ENCODE measurements around the gene BABAM1. TPM values are rescaled to one million over a fixed set of nuclear protein-coding genes. Genes with fewer than 3 reads are reported as not detected.
A peak's percentile ranks its signal among the peaks of the same experiment; 100 is the strongest.

BABAM1 gene
- total RNA-seq, 1 experiment from 2014 or later, result 79.5 TPM

DNA sequence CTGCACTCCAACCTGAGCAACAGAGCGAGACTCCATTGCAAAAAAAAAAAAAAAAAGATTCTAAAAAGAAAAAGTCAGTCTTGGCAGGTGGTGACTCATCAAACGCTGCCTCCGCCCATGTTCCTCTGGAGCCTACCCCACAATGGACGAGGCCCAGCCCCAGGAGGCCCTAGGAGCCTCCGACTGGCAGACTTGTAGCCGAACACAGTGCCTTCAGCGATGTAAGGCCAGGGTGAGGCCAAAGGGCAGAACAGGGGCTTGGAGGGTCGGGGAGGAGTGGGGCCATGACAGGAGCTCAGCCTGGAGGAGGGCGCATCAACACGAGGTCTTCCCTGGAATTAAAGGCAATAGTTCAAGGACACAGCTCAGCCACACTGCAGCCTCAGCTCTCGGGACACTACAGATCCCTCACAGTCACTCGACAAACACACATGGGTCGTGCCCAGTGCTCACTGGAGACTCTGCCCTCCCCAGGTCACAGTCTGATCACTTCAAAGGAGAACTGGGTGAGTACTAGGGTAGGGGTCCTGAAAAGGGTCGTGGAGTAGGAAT is 47.0 kb upstream of the BABAM1 start:
- Histone ChIP-seq H3K4me3 (ENCODE audit: low read depth in 2 of 2, low read length in 2 of 2) (no peak overlapping the region), H3K36me3 (ENCODE audit: control insufficient read depth, insufficient read depth, low read length) (no peaks in the 10 kb centered on the region), H3K27me3 (ENCODE audit: control insufficient read depth, insufficient read depth, low read length) (no peaks in the 10 kb centered on the region), H3K4me1 (ENCODE audit: control insufficient read depth, insufficient read depth, low read length) (no peaks in the 10 kb centered on the region), H3K27ac (ENCODE audit: low read length) (no peak overlapping the region), H3K9me3 (ENCODE audit: control insufficient read depth, insufficient read depth, low read depth, low read length) (no peaks in the 10 kb centered on the region)
- POLR2A ChIA-PET, result no interaction called here
- DNase-seq (ENCODE audit: low read depth, low spot score) (no peak), ATAC-seq (no peak)
- intact Hi-C loops (cut with micrococcal nuclease; ENCODE audit: unreplicated experiment) (loop anchor here (10.0 kb wide), 1 partner anchor 65 kb away; the partner anchor contains the start of gene ANKLE1), in situ Hi-C loops (cut with HindIII; ENCODE audit: low pct_unique_long_range_greater_than_20kb, low sequenced_read_pairs) (no loop called here)
- CTCF ChIA-PET, result no interaction called here
- peak; percentile 21; the same call in 1 of the 2 replicates for TF ChIP-seq POLR2AphosphoS5 (IDR thresholded peaks at IDR 0.05; ENCODE audit: low read depth, low read length)
- TF ChIP-seq, protein P1, sequence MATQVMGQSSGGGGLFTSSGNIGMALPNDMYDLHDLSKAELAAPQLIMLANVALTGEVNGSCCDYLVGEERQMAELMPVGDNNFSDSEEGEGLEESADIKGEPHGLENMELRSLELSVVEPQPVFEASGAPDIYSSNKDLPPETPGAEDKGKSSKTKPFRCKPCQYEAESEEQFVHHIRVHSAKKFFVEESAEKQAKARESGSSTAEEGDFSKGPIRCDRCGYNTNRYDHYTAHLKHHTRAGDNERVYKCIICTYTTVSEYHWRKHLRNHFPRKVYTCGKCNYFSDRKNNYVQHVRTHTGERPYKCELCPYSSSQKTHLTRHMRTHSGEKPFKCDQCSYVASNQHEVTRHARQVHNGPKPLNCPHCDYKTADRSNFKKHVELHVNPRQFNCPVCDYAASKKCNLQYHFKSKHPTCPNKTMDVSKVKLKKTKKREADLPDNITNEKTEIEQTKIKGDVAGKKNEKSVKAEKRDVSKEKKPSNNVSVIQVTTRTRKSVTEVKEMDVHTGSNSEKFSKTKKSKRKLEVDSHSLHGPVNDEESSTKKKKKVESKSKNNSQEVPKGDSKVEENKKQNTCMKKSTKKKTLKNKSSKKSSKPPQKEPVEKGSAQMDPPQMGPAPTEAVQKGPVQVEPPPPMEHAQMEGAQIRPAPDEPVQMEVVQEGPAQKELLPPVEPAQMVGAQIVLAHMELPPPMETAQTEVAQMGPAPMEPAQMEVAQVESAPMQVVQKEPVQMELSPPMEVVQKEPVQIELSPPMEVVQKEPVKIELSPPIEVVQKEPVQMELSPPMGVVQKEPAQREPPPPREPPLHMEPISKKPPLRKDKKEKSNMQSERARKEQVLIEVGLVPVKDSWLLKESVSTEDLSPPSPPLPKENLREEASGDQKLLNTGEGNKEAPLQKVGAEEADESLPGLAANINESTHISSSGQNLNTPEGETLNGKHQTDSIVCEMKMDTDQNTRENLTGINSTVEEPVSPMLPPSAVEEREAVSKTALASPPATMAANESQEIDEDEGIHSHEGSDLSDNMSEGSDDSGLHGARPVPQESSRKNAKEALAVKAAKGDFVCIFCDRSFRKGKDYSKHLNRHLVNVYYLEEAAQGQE (IDR thresholded peaks at IDR 0.05; ENCODE audit: insufficient read depth in 1 of 2, low read depth in 2 of 2, low read length in 1 of 2), result no peak
- BruUV-seq (replicated peaks), result no TSS peak

DNA sequence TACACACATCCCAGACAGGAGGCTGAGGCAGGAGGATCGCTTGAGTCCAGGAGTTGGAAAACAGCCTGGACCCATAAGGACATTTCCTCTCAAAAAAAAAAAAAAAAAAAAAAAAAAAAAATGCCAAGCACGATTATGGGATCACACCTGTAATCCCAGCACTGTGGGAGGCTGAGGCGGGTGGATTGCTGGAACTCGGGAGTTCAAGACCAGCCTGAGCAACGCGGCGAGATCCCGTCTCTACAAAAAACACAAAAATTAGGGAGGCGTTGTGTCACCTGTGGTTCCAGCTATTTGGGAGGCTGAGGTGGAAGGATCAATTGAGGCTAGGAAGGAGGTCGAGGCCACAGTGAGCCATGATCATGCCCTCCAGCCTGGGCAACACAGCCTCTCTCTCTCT is 42.2 kb upstream of the BABAM1 start:
- Histone ChIP-seq H3K4me3 (ENCODE audit: low read depth in 2 of 2, low read length in 2 of 2) (peak overlapping the region in 1 of 2 experiments; percentile 76; a peak in 2 of 4 replicates), H3K4me1 (ENCODE audit: control insufficient read depth, insufficient read depth, low read length) (peaks cover 4% of the 10 kb centered on the region), H3K36me3 (ENCODE audit: control insufficient read depth, insufficient read depth, low read length) (no peaks in the 10 kb centered on the region; the same call in 1 of the 2 replicates), H3K9me3 (ENCODE audit: control insufficient read depth, insufficient read depth, low read depth, low read length) (no peaks in the 10 kb centered on the region), H3K27ac (ENCODE audit: low read length) (no peak overlapping the region), H3K27me3 (ENCODE audit: control insufficient read depth, insufficient read depth, low read length) (no peaks in the 10 kb centered on the region)
- TF ChIP-seq, protein P2, sequence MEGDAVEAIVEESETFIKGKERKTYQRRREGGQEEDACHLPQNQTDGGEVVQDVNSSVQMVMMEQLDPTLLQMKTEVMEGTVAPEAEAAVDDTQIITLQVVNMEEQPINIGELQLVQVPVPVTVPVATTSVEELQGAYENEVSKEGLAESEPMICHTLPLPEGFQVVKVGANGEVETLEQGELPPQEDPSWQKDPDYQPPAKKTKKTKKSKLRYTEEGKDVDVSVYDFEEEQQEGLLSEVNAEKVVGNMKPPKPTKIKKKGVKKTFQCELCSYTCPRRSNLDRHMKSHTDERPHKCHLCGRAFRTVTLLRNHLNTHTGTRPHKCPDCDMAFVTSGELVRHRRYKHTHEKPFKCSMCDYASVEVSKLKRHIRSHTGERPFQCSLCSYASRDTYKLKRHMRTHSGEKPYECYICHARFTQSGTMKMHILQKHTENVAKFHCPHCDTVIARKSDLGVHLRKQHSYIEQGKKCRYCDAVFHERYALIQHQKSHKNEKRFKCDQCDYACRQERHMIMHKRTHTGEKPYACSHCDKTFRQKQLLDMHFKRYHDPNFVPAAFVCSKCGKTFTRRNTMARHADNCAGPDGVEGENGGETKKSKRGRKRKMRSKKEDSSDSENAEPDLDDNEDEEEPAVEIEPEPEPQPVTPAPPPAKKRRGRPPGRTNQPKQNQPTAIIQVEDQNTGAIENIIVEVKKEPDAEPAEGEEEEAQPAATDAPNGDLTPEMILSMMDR (IDR thresholded peaks at IDR 0.05), result no peak
- TF ChIP-seq POLR2AphosphoS5 (IDR thresholded peaks at IDR 0.05; ENCODE audit: low read depth, low read length), result no peak
- TF ChIP-seq SIN3A (IDR thresholded peaks at IDR 0.05; ENCODE audit: borderline replicate concordance, insufficient read depth, low read depth, low read length), result no peak
- no peak for TF ChIP-seq TCF7L2 (IDR thresholded peaks at IDR 0.05; ENCODE audit: low read depth, low read length)
- TF ChIP-seq, protein P1 (IDR thresholded peaks at IDR 0.05; ENCODE audit: insufficient read depth in 1 of 2, low read depth in 2 of 2, low read length in 1 of 2), result no peak
- ATAC-seq (no peak), DNase-seq (ENCODE audit: low read depth, low spot score) (no peak)
- POLR2A ChIA-PET, result no interaction called here
- CTCF ChIA-PET, result no interaction called here
- in situ Hi-C loops (cut with HindIII; ENCODE audit: low pct_unique_long_range_greater_than_20kb, low sequenced_read_pairs) (no loop called here), intact Hi-C loops (cut with micrococcal nuclease; ENCODE audit: unreplicated experiment) (loop anchor here (10.0 kb wide), 1 partner anchor 60 kb away; the partner anchor contains the start of gene ANKLE1)
- BruUV-seq (replicated peaks), result no TSS peak
